ENCODE measurements around the gene CREBL2. TPM values are rescaled to one million over a fixed set of nuclear protein-coding genes. Genes with fewer than 3 reads are reported as not detected.

The CREBL2 gene
- total RNA-seq, 2 experiments from 2014 or later, result 3.4 to 4.3 TPM

GRCh38 chr12:12686472-12686871, 74.8 kb downstream of the CREBL2 start:
- Histone ChIP-seq H3K36me3 (ENCODE audit: insufficient read depth, low read length) (no peaks in the 10 kb centered on the region), H4K20me1 (ENCODE audit: insufficient read depth, low read length) (no peaks in the 10 kb centered on the region), H3K79me2 (ENCODE audit: insufficient read depth, low read depth, low read length) (no peaks in the 10 kb centered on the region), H3K9me3 (ENCODE audit: low read length) (no peaks in the 10 kb centered on the region), H3K9me2 (ENCODE audit: insufficient read depth, low read length) (no peaks in the 10 kb centered on the region), H2AFZ (ENCODE audit: low read length) (no peak overlapping the region), H3K4me3 (ENCODE audit: low read depth, low read length, poor library complexity, severe bottlenecking) (no peak overlapping the region), H3K4me1 (ENCODE audit: insufficient read depth, low read length, poor library complexity, severe bottlenecking) (peaks cover 4% of the 10 kb centered on the region), H3K27ac (ENCODE audit: low read depth, low read length, poor library complexity, severe bottlenecking) (no peak overlapping the region), H3K4me2 (ENCODE audit: low read length) (no peak overlapping the region)
- TF ChIP-seq EZH2phosphoT487 (IDR thresholded peaks at IDR 0.05; ENCODE audit: borderline replicate concordance, low read depth, low read length) (no peak), CTCF (conservative IDR thresholded peaks at IDR 0.05; ENCODE audit: low read length) (no peak)
- BruUV-seq (replicated peaks), result no TSS peak
- CTCF ChIA-PET (ENCODE audit: unreplicated experiment), result no interaction called here
- POLR2A ChIA-PET, result no interaction called here
- intact Hi-C loops (cut with micrococcal nuclease; ENCODE audit: unreplicated experiment), result no loop called here
- DNase-seq (ENCODE audit: low spot score), result no peak

- Histone ChIP-seq H3K4me3 (ENCODE audit: low read depth, low read length, poor library complexity, severe bottlenecking) (no peak overlapping the region), H3K27ac (ENCODE audit: low read depth, low read length, poor library complexity, severe bottlenecking) (no peak overlapping the region), H3K9me2 (ENCODE audit: insufficient read depth, low read length) (no peaks in the 10 kb centered on the region), H3K36me3 (ENCODE audit: insufficient read depth, low read length) (no peaks in the 10 kb centered on the region), H4K20me1 (ENCODE audit: insufficient read depth, low read length) (no peaks in the 10 kb centered on the region), H3K79me2 (ENCODE audit: insufficient read depth, low read depth, low read length) (no peaks in the 10 kb centered on the region), H2AFZ (ENCODE audit: low read length) (no peak overlapping the region), H3K4me2 (ENCODE audit: low read length) (no peak overlapping the region), H3K4me1 (ENCODE audit: insufficient read depth, low read length, poor library complexity, severe bottlenecking) (peaks cover 8% of the 10 kb centered on the region), H3K9me3 (ENCODE audit: low read length) (no peaks in the 10 kb centered on the region)
- intact Hi-C loops (cut with micrococcal nuclease; ENCODE audit: unreplicated experiment), result no loop called here
- no TSS peak for BruUV-seq (replicated peaks)
- no peak for DNase-seq (ENCODE audit: low spot score)
- CTCF ChIA-PET (ENCODE audit: unreplicated experiment), result no interaction called here
- TF ChIP-seq CTCF (conservative IDR thresholded peaks at IDR 0.05; ENCODE audit: low read length) (no peak), EZH2phosphoT487 (IDR thresholded peaks at IDR 0.05; ENCODE audit: borderline replicate concordance, low read depth, low read length) (no peak)
- POLR2A ChIA-PET, result interaction anchor here (1.1 kb wide), 1 partner anchor 10 kb away, joined by 4 read pairs; no protein-coding TSS in a partner anchor
These were observed 75.2 kb downstream of the CREBL2 start for GRCh38 chr12:12686925-12687324.

- no TSS peak for BruUV-seq (replicated peaks)
- TF ChIP-seq CTCF (conservative IDR thresholded peaks at IDR 0.05; ENCODE audit: low read length), result no peak
- no peak for TF ChIP-seq EZH2phosphoT487 (IDR thresholded peaks at IDR 0.05; ENCODE audit: borderline replicate concordance, low read depth, low read length)
- POLR2A ChIA-PET, result interaction anchor here (1.2 kb wide), 1 partner anchor 332 kb away, joined by 3 read pairs; no protein-coding TSS in a partner anchor
These were observed 78.1 kb downstream of the CREBL2 start for GRCh38 chr12:12689647-12690300.

More at GRCh38 chr12:12689647-12690300, 78.1 kb downstream of the CREBL2 start:
- Histone ChIP-seq H3K27ac (ENCODE audit: low read depth, low read length, poor library complexity, severe bottlenecking) (no peak overlapping the region), H4K20me1 (ENCODE audit: insufficient read depth, low read length) (no peaks in the 10 kb centered on the region), H3K9me3 (ENCODE audit: low read length) (no peaks in the 10 kb centered on the region), H3K4me1 (ENCODE audit: insufficient read depth, low read length, poor library complexity, severe bottlenecking) (peaks cover 20% of the 10 kb centered on the region), H3K79me2 (ENCODE audit: insufficient read depth, low read depth, low read length) (no peaks in the 10 kb centered on the region), H3K9me2 (ENCODE audit: insufficient read depth, low read length) (no peaks in the 10 kb centered on the region), H2AFZ (ENCODE audit: low read length) (no peak overlapping the region), H3K4me3 (ENCODE audit: low read depth, low read length, poor library complexity, severe bottlenecking) (no peak overlapping the region), H3K36me3 (ENCODE audit: insufficient read depth, low read length) (no peaks in the 10 kb centered on the region), H3K4me2 (ENCODE audit: low read length) (no peak overlapping the region)
- DNase-seq (ENCODE audit: low spot score), result no peak
- CTCF ChIA-PET (ENCODE audit: unreplicated experiment), result no interaction called here
- intact Hi-C loops (cut with micrococcal nuclease; ENCODE audit: unreplicated experiment), result no loop called here

All from OCI-LY7 (cell line).